ENCODE results near the gene EZH2. TPM values are rescaled to one million over a fixed set of nuclear protein-coding genes. Genes with fewer than 3 reads are reported as not detected.

Gene EZH2
- total RNA-seq, 2 donors from 2014 or later, result 2.3 to 8.6 TPM

GRCh38 chr7:148802101-148802493 lies 82.0 kb downstream of the EZH2 start:
- H3K36me3 ChIP-seq, result peaks cover 6 to 20% of the 10 kb centered on the region in 2 donors
- TF ChIP-seq POLR2A (IDR thresholded peaks at IDR 0.05) (no peak), POLR2AphosphoS5 (IDR thresholded peaks at IDR 0.05) (no peak)
- TF ChIP-seq, protein P1, sequence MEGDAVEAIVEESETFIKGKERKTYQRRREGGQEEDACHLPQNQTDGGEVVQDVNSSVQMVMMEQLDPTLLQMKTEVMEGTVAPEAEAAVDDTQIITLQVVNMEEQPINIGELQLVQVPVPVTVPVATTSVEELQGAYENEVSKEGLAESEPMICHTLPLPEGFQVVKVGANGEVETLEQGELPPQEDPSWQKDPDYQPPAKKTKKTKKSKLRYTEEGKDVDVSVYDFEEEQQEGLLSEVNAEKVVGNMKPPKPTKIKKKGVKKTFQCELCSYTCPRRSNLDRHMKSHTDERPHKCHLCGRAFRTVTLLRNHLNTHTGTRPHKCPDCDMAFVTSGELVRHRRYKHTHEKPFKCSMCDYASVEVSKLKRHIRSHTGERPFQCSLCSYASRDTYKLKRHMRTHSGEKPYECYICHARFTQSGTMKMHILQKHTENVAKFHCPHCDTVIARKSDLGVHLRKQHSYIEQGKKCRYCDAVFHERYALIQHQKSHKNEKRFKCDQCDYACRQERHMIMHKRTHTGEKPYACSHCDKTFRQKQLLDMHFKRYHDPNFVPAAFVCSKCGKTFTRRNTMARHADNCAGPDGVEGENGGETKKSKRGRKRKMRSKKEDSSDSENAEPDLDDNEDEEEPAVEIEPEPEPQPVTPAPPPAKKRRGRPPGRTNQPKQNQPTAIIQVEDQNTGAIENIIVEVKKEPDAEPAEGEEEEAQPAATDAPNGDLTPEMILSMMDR (IDR thresholded peaks at IDR 0.05), result no peak
- 94% methylated on average over 10 of the region's 10 CpGs for WGBS
- H3K27ac ChIP-seq, result no peak overlapping the region
- no peak overlapping the region for H3K4me3 ChIP-seq
- intact Hi-C loops (cut with DNase I), result no loop called here
- H3K27me3 ChIP-seq (replicated peaks; ENCODE audit: insufficient read depth), result no peaks in the 10 kb centered on the region
- H3K9me3 ChIP-seq, result no peaks in the 10 kb centered on the region
- H3K4me1 ChIP-seq (replicated peaks), result no peaks in the 10 kb centered on the region
- no peak for DNase-seq (ENCODE audit: low spot score)

DNA sequence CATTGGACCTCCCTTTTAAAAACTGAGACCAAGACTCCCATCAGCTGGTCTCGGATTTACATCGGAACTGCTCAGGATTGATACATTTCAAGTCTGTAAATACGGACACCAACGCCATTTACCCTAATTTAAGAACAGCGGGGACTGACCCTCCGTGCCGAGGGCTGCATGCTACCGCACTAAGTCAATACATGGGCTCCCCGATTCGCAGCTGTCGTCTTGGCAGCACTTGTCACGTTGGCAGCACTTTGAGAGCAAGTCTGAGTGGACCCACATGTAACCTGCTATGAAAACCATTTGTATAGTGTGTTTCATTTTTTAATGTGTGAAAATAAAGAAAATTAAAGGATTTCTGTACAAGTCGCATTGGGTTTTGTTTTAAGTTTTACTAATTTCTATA lies 83.4 kb downstream of the EZH2 start:
- TF ChIP-seq, protein P1 (IDR thresholded peaks at IDR 0.05), result no peak
- no peak for TF ChIP-seq POLR2AphosphoS5 (IDR thresholded peaks at IDR 0.05)
- TF ChIP-seq POLR2A (IDR thresholded peaks at IDR 0.05), result no peak

DNA sequence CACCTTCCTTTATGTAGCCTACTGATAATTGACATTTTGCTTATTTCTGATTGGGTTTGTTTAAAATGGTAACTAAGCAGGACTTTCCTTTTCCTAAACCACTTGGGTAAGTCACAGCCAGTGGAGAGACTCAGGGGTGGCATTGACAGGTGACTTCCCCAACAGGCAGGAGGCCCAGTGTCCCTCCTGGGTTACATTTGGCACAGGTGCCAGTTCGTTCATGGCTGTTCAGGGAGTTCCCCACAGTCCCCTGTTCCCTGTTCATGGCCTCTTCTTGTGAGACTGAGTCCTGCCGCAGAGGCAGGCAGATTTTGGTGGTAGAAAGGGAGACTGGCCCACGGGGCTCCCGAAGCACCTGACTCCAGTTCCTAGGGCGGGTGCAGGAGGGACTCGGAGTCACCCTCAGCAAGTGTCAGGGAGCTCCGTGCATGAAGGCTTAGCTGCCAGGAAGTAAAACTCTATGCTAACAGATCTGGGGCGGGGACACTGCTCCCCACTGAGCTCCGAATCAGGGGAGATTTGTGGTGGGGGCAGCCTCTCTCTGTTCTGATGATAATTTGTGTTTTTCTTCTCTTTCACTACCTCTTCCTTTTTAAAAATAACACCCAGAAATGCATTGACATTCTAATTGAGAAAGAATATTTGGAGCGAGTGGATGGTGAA lies 84.1 kb downstream of the EZH2 start:
- Histone ChIP-seq H3K9me3 (no peaks in the 10 kb centered on the region), H3K4me3 (no peak overlapping the region), H3K4me1 (replicated peaks) (no peaks in the 10 kb centered on the region), H3K27ac (no peak overlapping the region), H3K36me3 (peaks cover 6 to 20% of the 10 kb centered on the region in 2 donors), H3K27me3 (replicated peaks; ENCODE audit: insufficient read depth) (no peaks in the 10 kb centered on the region)
- intact Hi-C loops (cut with DNase I), result no loop called here
- no peak for TF ChIP-seq POLR2AphosphoS5 (IDR thresholded peaks at IDR 0.05)
- WGBS, result 77% methylated on average over 10 of the region's 10 CpGs
- no peak for DNase-seq (ENCODE audit: low spot score)

More for the DNA sequence above, 83.4 kb downstream of the EZH2 start:
- intact Hi-C loops (cut with DNase I), result no loop called here
- no peaks in the 10 kb centered on the region for H3K4me1 ChIP-seq (replicated peaks)
- H3K27ac ChIP-seq, result no peak overlapping the region
- DNase-seq (ENCODE audit: low spot score), result no peak
- H3K36me3 ChIP-seq, result peaks cover 6 to 20% of the 10 kb centered on the region in 2 donors
- no peaks in the 10 kb centered on the region for H3K9me3 ChIP-seq
- H3K4me3 ChIP-seq, result no peak overlapping the region
- no peaks in the 10 kb centered on the region for H3K27me3 ChIP-seq (replicated peaks; ENCODE audit: insufficient read depth)
- 88% methylated on average over 13 of the region's 13 CpGs for WGBS

DNA sequence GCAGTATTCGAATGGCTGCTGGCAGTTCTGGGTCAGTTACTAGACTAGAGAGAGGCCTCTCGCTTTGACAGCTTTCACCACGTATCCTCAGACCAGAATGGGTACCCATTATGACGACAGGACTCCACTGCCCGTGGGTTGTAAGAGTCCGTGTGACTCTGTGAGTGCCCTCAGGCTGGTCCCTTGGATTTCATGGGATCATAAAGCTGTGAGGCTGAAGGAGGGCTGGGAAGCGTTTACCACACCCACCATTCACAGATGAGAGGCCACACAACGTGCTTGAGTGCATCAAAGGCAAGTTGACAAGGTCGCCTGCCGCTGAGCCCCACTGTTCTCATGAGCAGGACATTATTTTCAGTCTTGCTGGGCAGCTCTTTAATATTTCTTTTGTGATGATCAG lies 87.2 kb downstream of the EZH2 start:
- WGBS, result 74% methylated on average over 10 of the region's 10 CpGs
- Histone ChIP-seq H3K27me3 (replicated peaks; ENCODE audit: insufficient read depth) (no peaks in the 10 kb centered on the region), H3K4me3 (no peak overlapping the region), H3K27ac (no peak overlapping the region), H3K4me1 (replicated peaks) (no peaks in the 10 kb centered on the region), H3K36me3 (peaks cover 10 to 16% of the 10 kb centered on the region in 2 donors), H3K9me3 (no peaks in the 10 kb centered on the region)
- intact Hi-C loops (cut with DNase I), result no loop called here
- TF ChIP-seq POLR2A (IDR thresholded peaks at IDR 0.05) (no peak), POLR2AphosphoS5 (IDR thresholded peaks at IDR 0.05) (no peak)
- TF ChIP-seq, protein P1 (IDR thresholded peaks at IDR 0.05), result no peak
- DNase-seq (ENCODE audit: low spot score), result no peak

DNA sequence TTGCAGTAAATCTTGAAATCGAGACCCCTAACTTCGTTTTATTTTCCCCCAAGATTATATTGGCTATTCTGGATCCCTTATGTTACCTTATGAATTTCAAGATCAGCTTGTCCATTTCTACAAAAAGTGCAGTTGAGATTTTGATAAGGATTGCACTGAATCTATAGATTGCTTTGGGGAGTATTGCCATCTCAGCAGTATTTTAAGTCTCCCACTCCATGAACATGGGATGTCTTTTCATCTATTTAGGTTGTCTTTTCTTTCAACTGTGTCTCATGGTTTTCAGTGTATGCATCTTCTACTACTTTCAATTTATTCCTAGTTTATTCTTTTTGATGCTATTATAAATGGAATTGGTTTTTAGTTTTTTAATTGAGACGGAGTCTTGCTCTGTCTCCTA lies 89.6 kb downstream of the EZH2 start:
- H3K4me3 ChIP-seq, result no peak overlapping the region
- H3K9me3 ChIP-seq, result no peaks in the 10 kb centered on the region
- no peaks in the 10 kb centered on the region for H3K4me1 ChIP-seq (replicated peaks)
- H3K27me3 ChIP-seq (replicated peaks; ENCODE audit: insufficient read depth), result no peaks in the 10 kb centered on the region
- DNase-seq (ENCODE audit: low spot score), result no peak
- 99% methylated on average over 3 of the region's 3 CpGs for WGBS
- intact Hi-C loops (cut with DNase I), result no loop called here
- TF ChIP-seq POLR2A (IDR thresholded peaks at IDR 0.05) (no peak), POLR2AphosphoS5 (IDR thresholded peaks at IDR 0.05) (no peak)
- TF ChIP-seq, protein P1 (IDR thresholded peaks at IDR 0.05), result no peak
- H3K27ac ChIP-seq, result no peak overlapping the region
- H3K36me3 ChIP-seq, result peaks cover 4 to 12% of the 10 kb centered on the region in 2 donors

All from prostate gland (tissue), 2 donors.